Measurements from ENCODE around the gene RTP5.
A peak's percentile ranks its signal among the peaks of the same experiment; 100 is the strongest.
"Not testable (repeated sequence)": the region's sequence is repeated elsewhere in the genome, so short reads cannot be mapped to it uniquely, and the experiment has no call there.

Gene RTP5

DNA sequence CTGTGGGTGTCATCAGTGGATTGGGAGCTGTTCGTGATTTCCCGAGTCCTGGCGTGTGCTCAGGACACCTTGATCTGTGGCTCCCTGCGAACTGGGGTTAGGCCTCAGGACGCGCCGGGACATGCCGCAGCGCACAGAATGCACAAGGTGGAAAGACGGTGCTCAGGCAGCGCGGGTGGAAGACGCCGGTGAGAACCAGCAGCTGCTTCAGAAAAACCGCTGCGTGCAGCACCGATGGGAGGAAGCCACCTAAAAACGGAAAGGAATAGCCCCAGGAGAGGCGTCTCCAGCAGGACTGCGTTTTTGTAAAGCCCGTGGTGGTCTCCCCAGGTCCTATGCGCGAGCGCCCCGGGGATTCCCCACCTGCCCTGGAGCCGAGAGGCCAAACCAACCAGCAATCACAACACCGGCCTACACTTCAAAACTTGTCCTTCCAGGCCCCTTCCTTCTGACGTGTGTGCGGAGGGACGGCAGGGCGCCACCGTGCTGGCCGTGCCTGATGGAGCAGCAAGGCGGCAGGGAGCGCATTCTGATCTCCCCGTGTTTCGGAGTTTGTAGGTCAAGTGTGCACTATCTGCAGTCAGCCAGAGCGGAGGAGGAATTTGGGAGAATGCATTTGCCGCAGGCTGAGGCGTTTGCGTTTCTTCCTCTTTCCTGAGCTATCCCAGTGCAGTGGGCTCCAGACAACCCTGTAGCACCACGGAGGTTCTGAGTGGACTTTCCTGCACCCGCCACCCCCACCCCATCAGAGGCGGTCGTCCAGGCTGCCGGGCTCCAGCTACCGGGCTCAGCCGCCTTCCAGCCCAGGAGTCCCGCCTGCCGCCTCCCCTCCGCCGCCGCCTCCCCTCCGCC is 32.2 kb downstream of the RTP5 start:
- peaks cover 15% of the 10 kb centered on the region; the same call in 1 of the 2 replicates for H3K4me1 ChIP-seq (ENCODE audit: insufficient read depth, low read length)
- H3K27ac ChIP-seq (ENCODE audit: low read depth, low read length): no peak overlapping the region; the same call in 1 of the 2 replicates
- no peaks in the 10 kb centered on the region for H3K9me3 ChIP-seq (ENCODE audit: insufficient read depth, low read depth, low read length)
- peak overlapping the region; percentile 57 for H3K4me3 ChIP-seq (ENCODE audit: low read length)
- H3K9ac ChIP-seq (ENCODE audit: low read depth, low read length): no peak overlapping the region; the same call in 1 of the 2 replicates
- H3K36me3 ChIP-seq (ENCODE audit: insufficient read depth, low read length): no peaks in the 10 kb centered on the region
- H3K27me3 ChIP-seq (ENCODE audit: insufficient read depth, low read length): peaks cover 21% of the 10 kb centered on the region
- WGBS: 27% methylated on average over 46 of the region's 54 CpGs

DNA sequence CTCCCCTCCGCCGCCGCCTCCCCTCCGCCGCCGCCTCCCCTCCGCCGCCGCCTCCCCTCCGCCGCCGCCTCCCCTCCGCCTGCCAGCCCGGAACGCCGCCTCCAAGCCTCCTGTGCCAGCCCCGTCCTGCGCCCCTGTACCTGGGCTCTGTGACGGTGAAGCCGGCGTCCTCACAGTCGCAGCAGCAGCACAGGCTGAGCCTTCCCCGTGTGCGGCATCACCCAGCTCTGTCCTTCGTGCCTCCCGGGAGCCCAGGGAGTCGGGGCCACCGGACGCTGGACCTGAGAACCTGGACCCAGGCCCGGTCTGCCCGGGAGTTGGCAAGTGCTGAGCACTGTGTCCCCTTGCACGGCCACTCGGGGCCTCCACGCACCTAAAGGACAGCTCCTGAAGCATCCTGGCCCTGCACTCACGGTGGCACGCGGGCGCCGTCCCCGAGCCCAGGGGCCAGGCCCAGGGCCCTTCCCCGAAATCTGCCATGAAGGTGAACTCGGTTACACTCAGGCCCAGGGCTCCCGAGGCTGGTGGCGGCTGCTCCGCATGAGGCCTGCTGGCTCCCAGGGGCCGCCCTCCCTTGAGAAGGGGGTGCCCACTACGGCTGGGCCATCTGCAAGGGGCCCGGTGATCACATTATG is 32.9 kb downstream of the RTP5 start:
- H3K9me3 ChIP-seq (ENCODE audit: insufficient read depth, low read depth, low read length): no peaks in the 10 kb centered on the region
- WGBS: 38% methylated on average over 38 of the region's 48 CpGs
- no peak overlapping the region; the same call in 1 of the 2 replicates for H3K9ac ChIP-seq (ENCODE audit: low read depth, low read length)
- H3K4me1 ChIP-seq (ENCODE audit: insufficient read depth, low read length): peaks cover 15% of the 10 kb centered on the region; the same call in 1 of the 2 replicates
- H3K27ac ChIP-seq (ENCODE audit: low read depth, low read length): no peak overlapping the region
- no peaks in the 10 kb centered on the region for H3K36me3 ChIP-seq (ENCODE audit: insufficient read depth, low read length)
- peaks cover 21% of the 10 kb centered on the region for H3K27me3 ChIP-seq (ENCODE audit: insufficient read depth, low read length)
- H3K4me3 ChIP-seq (ENCODE audit: low read length): peak overlapping the region; percentile 41

DNA sequence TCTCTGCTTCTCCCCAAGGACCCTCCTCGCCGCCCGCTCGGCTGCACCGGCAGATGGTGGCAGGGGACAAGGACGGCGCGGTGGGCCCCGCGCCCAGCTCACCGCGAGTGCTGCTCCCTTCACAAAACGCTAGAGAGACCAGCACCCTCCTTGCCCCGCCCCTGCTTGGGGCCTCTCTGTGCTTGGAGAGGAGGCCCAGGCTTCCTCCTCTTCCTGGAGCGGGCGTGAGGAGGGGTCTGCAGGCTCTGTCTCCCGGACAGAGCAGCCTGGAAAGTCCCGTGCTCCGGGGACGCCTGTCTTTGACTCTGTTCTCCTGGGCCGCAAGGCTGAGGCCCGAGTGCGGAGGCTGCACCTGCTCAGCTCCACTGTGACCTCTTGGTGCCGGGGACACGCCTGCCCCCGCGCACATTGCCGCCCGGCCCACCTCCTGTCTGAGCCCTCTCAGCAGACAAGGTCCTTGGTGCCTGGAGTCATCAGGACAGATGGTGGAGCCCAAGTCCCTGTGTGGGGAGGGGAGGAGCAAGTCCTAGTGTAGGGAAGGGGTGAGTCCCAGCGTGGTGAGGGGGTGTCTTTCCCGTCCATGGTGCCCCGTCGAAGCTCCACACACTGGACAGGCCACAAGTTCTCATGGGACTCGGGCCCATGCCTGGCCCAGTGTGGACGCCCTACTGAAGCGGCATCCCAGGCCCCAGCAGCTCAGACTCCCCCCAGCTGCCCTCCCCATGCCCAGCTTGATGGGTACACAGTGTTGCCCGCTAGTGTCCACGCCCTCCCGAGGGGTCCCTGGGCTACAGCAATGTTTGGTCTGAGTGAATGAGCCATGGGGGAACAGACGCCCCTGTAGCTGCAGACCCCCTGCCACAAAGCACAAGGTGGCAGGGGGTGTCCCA is 33.8 kb downstream of the RTP5 start:
- Histone ChIP-seq H3K9me3 (ENCODE audit: insufficient read depth, low read depth, low read length) (no peaks in the 10 kb centered on the region), H3K27ac (ENCODE audit: low read depth, low read length) (no peak overlapping the region), H3K9ac (ENCODE audit: low read depth, low read length) (no peak overlapping the region), H3K4me3 (ENCODE audit: low read length) (no peak overlapping the region), H3K27me3 (ENCODE audit: insufficient read depth, low read length) (peaks cover 21% of the 10 kb centered on the region), H3K4me1 (ENCODE audit: insufficient read depth, low read length) (peaks cover 15% of the 10 kb centered on the region; the same call in 1 of the 2 replicates), H3K36me3 (ENCODE audit: insufficient read depth, low read length) (no peaks in the 10 kb centered on the region)
- WGBS: 89% methylated on average over 40 of the region's 40 CpGs

GRCh38 chr2:241904011-241904718 is 34.6 kb downstream of the RTP5 start:
- Histone ChIP-seq H3K27me3 (ENCODE audit: insufficient read depth, low read length) (peaks cover 21% of the 10 kb centered on the region), H3K4me1 (ENCODE audit: insufficient read depth, low read length) (peaks cover 15% of the 10 kb centered on the region; the same call in 1 of the 2 replicates), H3K36me3 (ENCODE audit: insufficient read depth, low read length) (no peaks in the 10 kb centered on the region), H3K9me3 (ENCODE audit: insufficient read depth, low read depth, low read length) (no peaks in the 10 kb centered on the region), H3K9ac (ENCODE audit: low read depth, low read length) (no peak overlapping the region), H3K4me3 (ENCODE audit: low read length) (no peak overlapping the region), H3K27ac (ENCODE audit: low read depth, low read length) (no peak overlapping the region)
- WGBS: 91% methylated on average over 19 of the region's 19 CpGs

DNA sequence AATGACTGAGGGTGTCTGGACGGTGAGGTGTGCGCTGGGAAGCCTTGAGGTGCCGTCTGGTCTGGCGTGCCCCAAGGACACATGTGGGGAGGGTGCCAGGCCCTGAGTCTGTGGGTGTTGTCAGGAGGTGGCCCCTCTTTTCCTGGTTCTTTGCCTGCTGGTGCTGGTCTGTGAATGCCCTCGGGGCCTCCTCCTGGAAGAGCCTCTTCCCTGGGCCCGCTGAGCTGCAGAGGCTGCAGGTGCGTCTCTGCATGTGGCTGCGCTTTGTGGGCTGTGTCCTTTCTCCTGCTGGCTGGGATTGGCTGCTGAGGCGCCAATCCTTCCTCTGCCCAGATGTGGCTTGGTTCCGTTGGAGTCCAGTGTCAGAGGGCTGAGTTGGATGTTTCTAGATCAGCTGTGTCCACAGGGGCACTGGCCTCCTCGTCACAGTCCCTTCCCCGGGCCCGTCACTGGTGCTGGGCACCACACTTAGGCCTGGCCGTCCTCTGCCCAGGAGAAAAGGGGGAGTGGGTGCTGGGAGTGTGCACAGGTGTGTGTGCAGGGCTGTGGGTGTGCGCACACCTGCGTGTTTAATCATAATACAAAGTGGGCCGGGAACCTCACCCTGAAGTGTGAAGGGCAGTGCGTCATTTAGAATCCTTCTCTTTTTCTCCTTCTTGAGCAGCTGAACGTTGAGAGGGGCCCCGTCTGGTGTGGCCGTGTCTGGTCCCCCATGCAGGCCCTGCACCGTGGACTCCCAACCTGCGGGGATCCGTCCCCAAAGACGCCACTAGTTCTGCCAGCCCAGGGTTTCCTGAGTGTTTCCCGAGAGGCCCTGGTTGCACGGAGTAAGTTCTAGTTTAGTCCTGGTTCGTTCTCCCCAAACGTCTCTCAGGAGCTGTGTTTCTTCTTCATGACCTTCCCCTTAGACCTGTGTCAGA is 35.5 kb downstream of the RTP5 start:
- H3K4me3 ChIP-seq (ENCODE audit: low read length): no peak overlapping the region
- H3K9ac ChIP-seq (ENCODE audit: low read depth, low read length): no peak overlapping the region
- no peaks in the 10 kb centered on the region for H3K36me3 ChIP-seq (ENCODE audit: insufficient read depth, low read length)

DNA sequence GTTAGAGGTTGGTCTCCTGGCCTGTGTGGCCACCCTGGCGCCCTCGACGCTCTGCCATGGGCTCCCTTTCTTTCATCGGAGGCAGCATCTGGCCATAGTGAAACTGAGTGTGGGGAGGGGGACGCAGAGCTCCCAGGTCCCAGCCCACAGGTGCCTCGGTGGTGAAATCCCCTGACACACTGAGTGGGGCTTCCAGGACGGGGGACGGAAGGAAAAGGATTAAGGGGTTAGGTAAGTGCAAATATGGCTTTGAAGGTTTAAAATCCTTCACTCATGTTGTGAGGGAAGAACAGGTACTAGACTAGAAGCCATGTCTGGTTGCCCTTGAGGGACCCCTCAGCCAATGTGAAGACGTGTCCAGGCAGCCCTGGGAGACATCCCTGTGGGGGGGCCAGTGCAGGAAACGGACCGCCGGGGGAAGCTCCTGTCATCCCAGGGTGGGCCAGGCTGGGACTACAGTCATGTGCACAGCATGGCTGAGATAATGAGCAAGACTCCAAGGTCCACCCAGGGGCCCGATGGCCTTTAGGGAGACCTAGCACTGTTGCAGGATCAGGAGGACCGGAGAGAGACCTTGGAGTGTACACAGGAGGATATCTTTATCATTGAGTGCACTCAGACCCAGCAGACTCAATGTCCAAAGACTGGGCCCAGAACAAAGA is 36.3 kb downstream of the RTP5 start:
- Histone ChIP-seq H3K27me3 (ENCODE audit: insufficient read depth, low read length) (peaks cover 19% of the 10 kb centered on the region), H3K36me3 (ENCODE audit: insufficient read depth, low read length) (no peaks in the 10 kb centered on the region), H3K27ac (ENCODE audit: low read depth, low read length) (no peak overlapping the region), H3K9ac (ENCODE audit: low read depth, low read length) (no peak overlapping the region), H3K4me3 (ENCODE audit: low read length) (no peak overlapping the region), H3K4me1 (ENCODE audit: insufficient read depth, low read length) (peaks cover 14% of the 10 kb centered on the region; the same call in 1 of the 2 replicates), H3K9me3 (ENCODE audit: insufficient read depth, low read depth, low read length) (no peaks in the 10 kb centered on the region)
- WGBS: 86% methylated on average over 14 of the region's 14 CpGs

More for the DNA sequence above, 35.5 kb downstream of the RTP5 start:
- peaks cover 21% of the 10 kb centered on the region for H3K27me3 ChIP-seq (ENCODE audit: insufficient read depth, low read length)
- peaks cover 15% of the 10 kb centered on the region; the same call in 1 of the 2 replicates for H3K4me1 ChIP-seq (ENCODE audit: insufficient read depth, low read length)
- H3K9me3 ChIP-seq (ENCODE audit: insufficient read depth, low read depth, low read length): no peaks in the 10 kb centered on the region
- no peak overlapping the region for H3K27ac ChIP-seq (ENCODE audit: low read depth, low read length)
- WGBS: 90% methylated on average over 29 of the region's 29 CpGs

DNA sequence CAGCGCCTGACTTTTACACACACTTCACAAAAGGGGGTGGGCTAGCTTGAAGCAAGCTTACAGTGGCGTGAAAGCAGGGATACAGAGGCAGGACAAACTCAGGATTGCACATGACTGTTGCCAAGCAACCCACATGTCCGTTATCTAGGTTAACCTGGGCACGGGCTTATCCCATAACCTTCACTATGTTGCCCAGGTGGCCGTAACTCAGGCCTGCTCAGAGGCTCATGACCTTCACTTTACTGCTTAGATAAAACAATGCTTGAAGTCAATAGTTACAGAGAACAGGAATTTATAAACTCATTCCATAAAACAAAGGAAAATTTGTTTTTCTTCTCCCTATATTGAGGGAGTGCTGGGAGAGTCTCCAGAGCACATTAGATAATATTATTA is 36.8 kb downstream of the RTP5 start:
- not testable (repeated sequence) for H3K27ac ChIP-seq (ENCODE audit: low read depth, low read length); H3K4me3 ChIP-seq (ENCODE audit: low read length); H3K9ac ChIP-seq (ENCODE audit: low read depth, low read length); H3K36me3 ChIP-seq (ENCODE audit: insufficient read depth, low read length); H3K9me3 ChIP-seq (ENCODE audit: insufficient read depth, low read depth, low read length); H3K4me1 ChIP-seq (ENCODE audit: insufficient read depth, low read length)
- H3K27me3 ChIP-seq (ENCODE audit: insufficient read depth, low read length): peaks cover 14% of the 10 kb centered on the region
- WGBS: 95% methylated on average over 5 of the region's 5 CpGs

- 92% methylated on average over 16 of the region's 18 CpGs for WGBS
- no peaks in the 10 kb centered on the region for H3K36me3 ChIP-seq (ENCODE audit: insufficient read depth, low read length)
- no peak overlapping the region for H3K9ac ChIP-seq (ENCODE audit: low read depth, low read length)
- H3K4me3 ChIP-seq (ENCODE audit: low read length): no peak overlapping the region
- H3K4me1 ChIP-seq (ENCODE audit: insufficient read depth, low read length): peaks cover 8% of the 10 kb centered on the region; the same call in 1 of the 2 replicates
- no peak overlapping the region for H3K27ac ChIP-seq (ENCODE audit: low read depth, low read length)
- H3K9me3 ChIP-seq (ENCODE audit: insufficient read depth, low read depth, low read length): no peaks in the 10 kb centered on the region
- peaks cover 10% of the 10 kb centered on the region for H3K27me3 ChIP-seq (ENCODE audit: insufficient read depth, low read length)
These were observed 37.5 kb downstream of the RTP5 start for GRCh38 chr2:241906826-241907570.

- not testable (repeated sequence) for H3K4me1 ChIP-seq (ENCODE audit: insufficient read depth, low read length); H3K27me3 ChIP-seq (ENCODE audit: insufficient read depth, low read length); H3K9ac ChIP-seq (ENCODE audit: low read depth, low read length); H3K9me3 ChIP-seq (ENCODE audit: insufficient read depth, low read depth, low read length); H3K4me3 ChIP-seq (ENCODE audit: low read length); H3K36me3 ChIP-seq (ENCODE audit: insufficient read depth, low read length); H3K27ac ChIP-seq (ENCODE audit: low read depth, low read length)
- WGBS: 93% methylated on average over 7 of the region's 7 CpGs
These were observed 38.3 kb downstream of the RTP5 start for GRCh38 chr2:241907831-241908230.
